CD14-positive monocyte (primary cell): Measurements from ENCODE around the gene AMBRA1. TPM values are rescaled to one million over a fixed set of nuclear protein-coding genes. Genes with fewer than 3 reads are reported as not detected.
A peak's percentile ranks its signal among the peaks of the same experiment; 100 is the strongest.

Source experiments
- DNase-seq, 3 donors: peaks; one replicate each; pipeline ENCODE4 v3.0.0-alpha.2; 2011 to 2022
- H2AFZ ChIP-seq: 2 replicates; pipeline ENCODE4 v1.6.0; 2012; ENCODE audit warnings: mild to moderate bottlenecking, low read depth, low read length, inconsistent platforms; ENCODE audit not compliant: insufficient read depth, poor library complexity, severe bottlenecking
- H3K27ac ChIP-seq, 2 donors: 1 replicate in 1 of 2; 2 replicates in 1 of 2; pipeline ENCODE4 v1.5.1; 2012 to 2013; ENCODE audit warnings: low read length in 2 of 2, control low read depth in 1 of 2, inconsistent platforms in 1 of 2, low read depth in 1 of 2, mild to moderate bottlenecking in 1 of 2
- H3K27me3 ChIP-seq, 2 donors: one replicate each; pipeline versions ENCODE4 v1.6.0 to v1.6.1; 2011 to 2013; ENCODE audit warnings: low read length in 2 of 2; ENCODE audit not compliant: control insufficient read depth in 2 of 2, insufficient read depth in 2 of 2
- H3K36me3 ChIP-seq, 2 donors: replicated peaks in 1 of 2; 1 replicate in 1 of 2; 2 replicates in 1 of 2; pipeline versions ENCODE4 v1.5.1 to v1.6.1; 2012 to 2013; ENCODE audit warnings: low read length in 2 of 2, control low read depth in 1 of 2, inconsistent platforms in 1 of 2, mild to moderate bottlenecking in 1 of 2; ENCODE audit not compliant: insufficient read depth in 2 of 2, control insufficient read depth in 1 of 2
- H3K4me1 ChIP-seq, 2 donors: 1 replicate in 1 of 2; 2 replicates in 1 of 2; pipeline versions ENCODE4 v1.5.1 to v1.6.1; 2012 to 2013; ENCODE audit warnings: low read length in 2 of 2, control low read depth in 1 of 2, inconsistent platforms in 1 of 2, mild to moderate bottlenecking in 1 of 2, moderate library complexity in 1 of 2; ENCODE audit not compliant: insufficient read depth in 2 of 2, control insufficient read depth in 1 of 2
- H3K4me2 ChIP-seq: replicated peaks from 2 replicates; pipeline ENCODE3; 2012; ENCODE audit warnings: low read length, moderate library complexity, mild to moderate bottlenecking; ENCODE audit not compliant: poor library complexity, severe bottlenecking; ENCODE audit errors: extremely low read depth
- H3K4me3 ChIP-seq, 3 experiments: fragments of 200-600 bp in 1 of 3; sonication (generic) in 1 of 3; replicated peaks in 1 of 3; 1 replicate in 2 of 3; 2 replicates in 1 of 3; pipeline ENCODE4 v1.5.1; 2011 to 2013; ENCODE audit warnings: low read length in 3 of 3, mild to moderate bottlenecking in 3 of 3, control low read depth in 2 of 3, low read depth in 2 of 3, inconsistent platforms in 1 of 3, moderate library complexity in 1 of 3
- H3K79me2 ChIP-seq: 2 replicates; pipeline ENCODE4 v1.6.0; 2012; ENCODE audit warnings: mild to moderate bottlenecking, control low read depth, inconsistent platforms, low read length, moderate library complexity; ENCODE audit not compliant: insufficient read depth
- H3K9ac ChIP-seq: 2 replicates; pipeline ENCODE4 v1.6.0; 2017; ENCODE audit warnings: low read length, mild to moderate bottlenecking; ENCODE audit not compliant: insufficient read depth, poor library complexity, severe bottlenecking
- H3K9me3 ChIP-seq, 2 donors: replicated peaks in 1 of 2; 1 replicate in 1 of 2; 2 replicates in 1 of 2; pipeline versions ENCODE4 v1.5.1 to v1.6.1; 2012 to 2013; ENCODE audit warnings: low read length in 2 of 2, control low read depth in 1 of 2; ENCODE audit not compliant: control insufficient read depth in 1 of 2, insufficient read depth in 1 of 2
- H4K20me1 ChIP-seq: 2 replicates; pipeline ENCODE4 v1.6.0; 2012; ENCODE audit warnings: mild to moderate bottlenecking, low read length, control low read depth, moderate library complexity; ENCODE audit not compliant: insufficient read depth
- H3K27ac Mint-ChIP-seq, 7 donors: one replicate each; pipeline ENCODE4 v1.8.0; 2020; ENCODE audit warnings: mild to moderate bottlenecking in 7 of 7, mixed read lengths in 7 of 7, moderate library complexity in 6 of 7, inconsistent platforms in 2 of 7
- H3K27me3 Mint-ChIP-seq, 3 donors: one replicate each; pipeline ENCODE4 v1.8.0; 2021 to 2022; ENCODE audit warnings: low read depth in 3 of 3, mild to moderate bottlenecking in 3 of 3, mixed read lengths in 3 of 3, moderate library complexity in 3 of 3, inconsistent platforms in 1 of 3
- H3K36me3 Mint-ChIP-seq, 2 donors: one replicate each; pipeline ENCODE4 v1.8.0; 2020; ENCODE audit warnings: mixed read lengths in 2 of 2, inconsistent platforms in 1 of 2, mild to moderate bottlenecking in 1 of 2
- H3K4me1 Mint-ChIP-seq: one replicate; pipeline ENCODE4 v1.8.0; 2020; ENCODE audit warnings: mild to moderate bottlenecking, mixed read lengths
- H3K4me3 Mint-ChIP-seq, 2 donors: one replicate each; pipeline ENCODE4 v1.8.0; 2020; ENCODE audit warnings: mild to moderate bottlenecking in 2 of 2, mixed read lengths in 2 of 2, moderate library complexity in 1 of 2
- H3K9me3 Mint-ChIP-seq, 7 donors: one replicate each; pipeline ENCODE4 v1.8.0; 2020 to 2022; ENCODE audit warnings: mixed read lengths in 7 of 7, mild to moderate bottlenecking in 6 of 7, moderate library complexity in 6 of 7, inconsistent platforms in 2 of 7
- CTCF ChIP-seq: fragments of 200-600 bp; IDR thresholded peaks from one replicate; pipeline ENCODE4 v1.8.0; 2022; ENCODE audit warnings: antibody characterized with exemption, mild to moderate bottlenecking
- WGBS: methylation state at CpG from one replicate; pipeline ENCODE4 v1.1.5; 2013; ENCODE audit warnings: missing lambda C conversion rate; ENCODE audit not compliant: insufficient coverage; 5-methylcytosine and 5-hydroxymethylcytosine counted together
- intact Hi-C, 2 donors: fragments of 100-400 bp; cut with micrococcal nuclease; formaldehyde crosslinking; loops; one replicate each; pipeline versions ENCODE4 v1.15.0 to v1.15.1; 2023
- polyA plus RNA-seq, 3 donors: library from polyadenylated mRNA; depleted of rRNA in 1 of 3; unstranded in 2 of 3; stranded (reverse) in 1 of 3; fragments of 300-500 nt in 2 of 3; fragments of >200 nt in 1 of 3; fragmentation: Illumina TruSeq in 2 of 3; gene quantifications; 1 replicate in 2 of 3; 2 replicates in 1 of 3; pipeline ENCODE4 v1.2.3, GENCODE V29; 2012 to 2021

AMBRA1 gene
- polyA plus RNA-seq, 3 donors, result 2.1 to 6.1 (median 3.8) TPM

GRCh38 chr11:46491661-46492330 lies 102.0 kb downstream of the AMBRA1 start:
- peaks cover 57 to 70% of the 10 kb centered on the region in 2 donors for H3K36me3 Mint-ChIP-seq
- WGBS, result 20% methylated on average over 4 of the region's 4 CpGs
- no peak for DNase-seq
- Histone ChIP-seq H2AFZ (no peak overlapping the region), H3K36me3 (peaks cover 21 to 64% of the 10 kb centered on the region in 2 donors), H3K79me2 (no peaks in the 10 kb centered on the region), H3K9ac (no peak overlapping the region), H3K9me3 (no peaks in the 10 kb centered on the region), H3K4me1 (no peaks in the 10 kb centered on the region), H3K27me3 (no peaks in the 10 kb centered on the region), H4K20me1 (peaks cover 6% of the 10 kb centered on the region), H3K4me2 (no peak overlapping the region), H3K4me3 (no peak overlapping the region), H3K27ac (no peak overlapping the region)
- H3K4me1 Mint-ChIP-seq, result peaks cover 9% of the 10 kb centered on the region
- no peak for TF ChIP-seq CTCF
- no peaks in the 10 kb centered on the region for H3K9me3 Mint-ChIP-seq
- H3K27ac Mint-ChIP-seq, result peak overlapping the region in 3 of 7 donors; percentile 29 to 90 (median 51)
- H3K4me3 Mint-ChIP-seq, result no peak overlapping the region
- intact Hi-C loops, result no loop called here
- H3K27me3 Mint-ChIP-seq, result no peaks in the 10 kb centered on the region

- no peak overlapping the region for H3K9ac ChIP-seq
- peaks cover 6% of the 10 kb centered on the region for H4K20me1 ChIP-seq
- H3K4me1 ChIP-seq, result no peaks in the 10 kb centered on the region
- intact Hi-C loops, result no loop called here
- DNase-seq, result no peak
- H3K79me2 ChIP-seq, result no peaks in the 10 kb centered on the region
- no peak overlapping the region for H3K27ac ChIP-seq
- Mint-ChIP-seq H3K9me3 (no peaks in the 10 kb centered on the region), H3K27me3 (no peaks in the 10 kb centered on the region), H3K4me3 (no peak overlapping the region), H3K36me3 (peaks cover 57 to 59% of the 10 kb centered on the region in 2 donors), H3K27ac (no peak overlapping the region), H3K4me1 (peaks cover 9% of the 10 kb centered on the region)
- H3K4me2 ChIP-seq, result no peak overlapping the region
- no peak for TF ChIP-seq CTCF
- no peaks in the 10 kb centered on the region for H3K9me3 ChIP-seq
- no peak overlapping the region for H2AFZ ChIP-seq
- peaks cover 19 to 68% of the 10 kb centered on the region in 2 donors for H3K36me3 ChIP-seq
- no peaks in the 10 kb centered on the region for H3K27me3 ChIP-seq
- H3K4me3 ChIP-seq, result no peak overlapping the region
Observed at GRCh38 chr11:46490666-46491065, 103.2 kb downstream of the AMBRA1 start.
